Globus pallidus (tissue), 1 donor: Measurements from ENCODE around the gene ACP4.
"Not testable (repeated sequence)": the region's sequence is repeated elsewhere in the genome, so short reads cannot be mapped to it uniquely, and the experiment has no call there.

Source experiments
- DNase-seq: peaks from one replicate; pipeline ENCODE4 v3.0.0-alpha.2; 2015; ENCODE audit warnings: low spot score

ACP4 gene

GRCh38 chr19:50790396-50790795 is at the start of gene ACP4:
TSS of gene ACP4 (plus strand) at chr19:50790415. CDS start at chr19:50790415, 0 bp downstream.
- DNase-seq: no peak

GRCh38 chr19:50741179-50741933 is 48.9 kb upstream of the ACP4 start:
- no peak for DNase-seq

- DNase-seq: no peak
Observed at GRCh38 chr19:50743537-50743936, 46.7 kb upstream of the ACP4 start.

- DNase-seq: no peak
Observed at GRCh38 chr19:50745221-50745620, 45.0 kb upstream of the ACP4 start.

GRCh38 chr19:50747141-50747540 is 43.1 kb upstream of the ACP4 start:
- DNase-seq: not testable (repeated sequence)

- no peak for DNase-seq
Observed at GRCh38 chr19:50749490-50749889, 40.7 kb upstream of the ACP4 start.

GRCh38 chr19:50750010-50750409 is 40.2 kb upstream of the ACP4 start:
- DNase-seq: no peak

GRCh38 chr19:50753879-50754278 is 36.3 kb upstream of the ACP4 start:
- DNase-seq: no peak

GRCh38 chr19:50756244-50756643 is 34.0 kb upstream of the ACP4 start:
- not testable (repeated sequence) for DNase-seq

- not testable (repeated sequence) for DNase-seq
Observed at GRCh38 chr19:50757624-50758023, 32.6 kb upstream of the ACP4 start.

- not testable (repeated sequence) for DNase-seq
Observed at GRCh38 chr19:50759076-50759475, 31.1 kb upstream of the ACP4 start.

GRCh38 chr19:50759886-50760285 is 30.3 kb upstream of the ACP4 start:
- no peak for DNase-seq

GRCh38 chr19:50761501-50761900 is 28.7 kb upstream of the ACP4 start:
- DNase-seq: not testable (repeated sequence)

GRCh38 chr19:50763521-50763920 is 26.7 kb upstream of the ACP4 start:
- not testable (repeated sequence) for DNase-seq

- no peak for DNase-seq
Observed at GRCh38 chr19:50764409-50764808, 25.8 kb upstream of the ACP4 start.

GRCh38 chr19:50766746-50767145 is 23.5 kb upstream of the ACP4 start:
- DNase-seq: not testable (repeated sequence)

- not testable (repeated sequence) for DNase-seq
Observed at GRCh38 chr19:50767263-50767662, 23.0 kb upstream of the ACP4 start.

GRCh38 chr19:50768277-50768676 is 21.9 kb upstream of the ACP4 start:
- DNase-seq: no peak

GRCh38 chr19:50770164-50770563 is 20.1 kb upstream of the ACP4 start, which contains the start of gene GPR32:
TSS of gene GPR32 (plus strand) at chr19:50770464. CDS start at chr19:50770601, 137 bp downstream.
- not testable (repeated sequence) for DNase-seq

- DNase-seq: no peak
Observed at GRCh38 chr19:50770888-50771287, 19.3 kb upstream of the ACP4 start.

GRCh38 chr19:50772476-50772875 is 17.7 kb upstream of the ACP4 start:
- DNase-seq: no peak

GRCh38 chr19:50772912-50773311 is 17.3 kb upstream of the ACP4 start:
- DNase-seq: not testable (repeated sequence)

- DNase-seq: not testable (repeated sequence)
Observed at GRCh38 chr19:50773454-50773853, 16.8 kb upstream of the ACP4 start.

- DNase-seq: no peak
Observed at GRCh38 chr19:50776131-50776530, 14.1 kb upstream of the ACP4 start.
